ENCODE results near the gene ASPSCR1. TPM values are rescaled to one million over a fixed set of nuclear protein-coding genes. Genes with fewer than 3 reads are reported as not detected.

The ASPSCR1 gene
- total and polyA plus RNA-seq, 2 of the 13 experiments (the other 11 are each of a cell fraction or from before 2014, with no cell fraction given) = 274 to 314 TPM

DNA sequence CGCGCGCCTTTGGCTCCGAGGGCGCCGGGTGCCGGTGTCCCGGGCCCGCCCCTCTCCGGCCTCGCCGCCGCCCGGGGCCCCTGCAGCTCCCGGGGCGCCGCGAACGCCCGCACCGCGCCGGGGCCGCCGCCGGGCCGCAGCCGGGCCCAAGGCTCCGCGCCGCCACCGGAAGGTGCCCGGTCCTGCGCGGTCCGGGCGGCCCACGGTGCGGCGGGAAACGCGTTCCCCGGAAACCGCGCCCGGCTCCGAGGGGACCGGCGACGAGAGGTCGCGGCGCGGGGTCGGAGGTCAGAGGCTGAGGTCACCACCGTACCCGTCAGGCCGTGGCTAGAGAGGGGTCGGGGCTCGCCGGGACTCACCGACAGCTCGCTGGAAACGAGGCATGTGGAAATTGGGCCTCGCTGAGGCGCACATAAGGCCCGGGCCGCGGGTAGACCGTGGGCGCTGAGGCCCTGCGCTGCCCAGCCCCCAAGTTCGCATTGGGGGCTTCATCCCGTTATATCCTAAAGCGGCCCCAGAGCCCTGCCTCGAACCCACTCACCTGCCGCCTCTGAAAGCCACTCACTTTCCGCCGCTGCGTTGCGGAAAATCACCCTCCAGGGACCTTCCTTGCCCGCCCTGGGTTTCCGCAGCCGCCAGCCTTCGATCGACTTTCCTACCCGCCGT, 88.3 kb downstream of the ASPSCR1 start, which contains the start of gene DUS1L (continued):
- TF ChIP-seq, protein P1, sequence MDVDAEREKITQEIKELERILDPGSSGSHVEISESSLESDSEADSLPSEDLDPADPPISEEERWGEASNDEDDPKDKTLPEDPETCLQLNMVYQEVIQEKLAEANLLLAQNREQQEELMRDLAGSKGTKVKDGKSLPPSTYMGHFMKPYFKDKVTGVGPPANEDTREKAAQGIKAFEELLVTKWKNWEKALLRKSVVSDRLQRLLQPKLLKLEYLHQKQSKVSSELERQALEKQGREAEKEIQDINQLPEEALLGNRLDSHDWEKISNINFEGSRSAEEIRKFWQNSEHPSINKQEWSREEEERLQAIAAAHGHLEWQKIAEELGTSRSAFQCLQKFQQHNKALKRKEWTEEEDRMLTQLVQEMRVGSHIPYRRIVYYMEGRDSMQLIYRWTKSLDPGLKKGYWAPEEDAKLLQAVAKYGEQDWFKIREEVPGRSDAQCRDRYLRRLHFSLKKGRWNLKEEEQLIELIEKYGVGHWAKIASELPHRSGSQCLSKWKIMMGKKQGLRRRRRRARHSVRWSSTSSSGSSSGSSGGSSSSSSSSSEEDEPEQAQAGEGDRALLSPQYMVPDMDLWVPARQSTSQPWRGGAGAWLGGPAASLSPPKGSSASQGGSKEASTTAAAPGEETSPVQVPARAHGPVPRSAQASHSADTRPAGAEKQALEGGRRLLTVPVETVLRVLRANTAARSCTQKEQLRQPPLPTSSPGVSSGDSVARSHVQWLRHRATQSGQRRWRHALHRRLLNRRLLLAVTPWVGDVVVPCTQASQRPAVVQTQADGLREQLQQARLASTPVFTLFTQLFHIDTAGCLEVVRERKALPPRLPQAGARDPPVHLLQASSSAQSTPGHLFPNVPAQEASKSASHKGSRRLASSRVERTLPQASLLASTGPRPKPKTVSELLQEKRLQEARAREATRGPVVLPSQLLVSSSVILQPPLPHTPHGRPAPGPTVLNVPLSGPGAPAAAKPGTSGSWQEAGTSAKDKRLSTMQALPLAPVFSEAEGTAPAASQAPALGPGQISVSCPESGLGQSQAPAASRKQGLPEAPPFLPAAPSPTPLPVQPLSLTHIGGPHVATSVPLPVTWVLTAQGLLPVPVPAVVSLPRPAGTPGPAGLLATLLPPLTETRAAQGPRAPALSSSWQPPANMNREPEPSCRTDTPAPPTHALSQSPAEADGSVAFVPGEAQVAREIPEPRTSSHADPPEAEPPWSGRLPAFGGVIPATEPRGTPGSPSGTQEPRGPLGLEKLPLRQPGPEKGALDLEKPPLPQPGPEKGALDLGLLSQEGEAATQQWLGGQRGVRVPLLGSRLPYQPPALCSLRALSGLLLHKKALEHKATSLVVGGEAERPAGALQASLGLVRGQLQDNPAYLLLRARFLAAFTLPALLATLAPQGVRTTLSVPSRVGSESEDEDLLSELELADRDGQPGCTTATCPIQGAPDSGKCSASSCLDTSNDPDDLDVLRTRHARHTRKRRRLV (CRISPR knock-in tag; IDR thresholded peaks at IDR 0.05) = no peak
- TF ChIP-seq GFI1 (CRISPR knock-in tag; IDR thresholded peaks at IDR 0.05; ENCODE audit: borderline replicate concordance) = peak; percentile 76; the same call in 1 of the 2 replicates
- no peak for TF ChIP-seq TAF15 (IDR thresholded peaks at IDR 0.05; ENCODE audit: low read depth, low read length, poor library complexity, severe bottlenecking)
- TF ChIP-seq, protein P2, sequence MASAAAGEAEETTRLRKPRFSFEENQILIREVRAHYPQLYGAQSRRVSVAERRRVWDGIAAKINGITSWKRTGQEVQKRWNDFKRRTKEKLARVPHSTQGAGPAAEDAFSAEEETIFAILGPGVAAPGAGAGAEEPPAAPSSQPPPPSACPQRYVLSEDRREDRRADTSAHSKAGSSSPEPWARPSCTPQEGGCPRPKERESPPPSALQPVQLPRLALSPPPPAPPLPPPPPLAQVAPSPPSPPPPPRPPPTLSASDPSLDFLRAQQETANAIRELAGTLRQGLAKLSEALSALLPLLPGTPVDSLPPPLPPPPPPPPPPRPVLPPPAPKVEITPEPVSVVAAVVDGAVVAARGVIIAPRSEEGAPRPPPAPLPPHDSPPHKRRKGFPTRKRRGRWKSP (CRISPR knock-in tag; IDR thresholded peaks at IDR 0.05) = no peak; the same call in 1 of the 2 replicates
- TF ChIP-seq RXRA (CRISPR knock-in tag; IDR thresholded peaks at IDR 0.05) = peak; percentile 94
- TF ChIP-seq ZFP41 (CRISPR knock-in tag; IDR thresholded peaks at IDR 0.05; ENCODE audit: borderline replicate concordance) = no peak; the same call in 1 of the 2 replicates
- TF ChIP-seq PHF5A (CRISPR knock-in tag; IDR thresholded peaks at IDR 0.05; ENCODE audit: low read depth, unreplicated experiment) = peak; percentile 69
- TF ChIP-seq ZNF232 (CRISPR knock-in tag; IDR thresholded peaks at IDR 0.05; ENCODE audit: borderline replicate concordance) = no peak
- TF ChIP-seq TAF1 (CRISPR knock-in tag; IDR thresholded peaks at IDR 0.05) = peak; percentile 89
- no peak for TF ChIP-seq NFKB2 (CRISPR knock-in tag; IDR thresholded peaks at IDR 0.05; ENCODE audit: borderline replicate concordance)
- TF ChIP-seq, protein P3, sequence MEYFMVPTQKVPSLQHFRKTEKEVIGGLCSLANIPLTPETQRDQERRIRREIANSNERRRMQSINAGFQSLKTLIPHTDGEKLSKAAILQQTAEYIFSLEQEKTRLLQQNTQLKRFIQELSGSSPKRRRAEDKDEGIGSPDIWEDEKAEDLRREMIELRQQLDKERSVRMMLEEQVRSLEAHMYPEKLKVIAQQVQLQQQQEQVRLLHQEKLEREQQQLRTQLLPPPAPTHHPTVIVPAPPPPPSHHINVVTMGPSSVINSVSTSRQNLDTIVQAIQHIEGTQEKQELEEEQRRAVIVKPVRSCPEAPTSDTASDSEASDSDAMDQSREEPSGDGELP (IDR thresholded peaks at IDR 0.05; ENCODE audit: borderline replicate concordance, low read depth) = no peak; the same call in 1 of the 2 replicates
- TF ChIP-seq ZFYVE20 (CRISPR knock-in tag; IDR thresholded peaks at IDR 0.05; ENCODE audit: borderline replicate concordance, low read depth) = peak; percentile 93; the same call in 1 of the 2 replicates
- TF ChIP-seq ZNF207 (IDR thresholded peaks at IDR 0.05; ENCODE audit: borderline replicate concordance) = no peak
- TF ChIP-seq ZNF605 (CRISPR knock-in tag; IDR thresholded peaks at IDR 0.05) = no peak
- TF ChIP-seq, protein P4, sequence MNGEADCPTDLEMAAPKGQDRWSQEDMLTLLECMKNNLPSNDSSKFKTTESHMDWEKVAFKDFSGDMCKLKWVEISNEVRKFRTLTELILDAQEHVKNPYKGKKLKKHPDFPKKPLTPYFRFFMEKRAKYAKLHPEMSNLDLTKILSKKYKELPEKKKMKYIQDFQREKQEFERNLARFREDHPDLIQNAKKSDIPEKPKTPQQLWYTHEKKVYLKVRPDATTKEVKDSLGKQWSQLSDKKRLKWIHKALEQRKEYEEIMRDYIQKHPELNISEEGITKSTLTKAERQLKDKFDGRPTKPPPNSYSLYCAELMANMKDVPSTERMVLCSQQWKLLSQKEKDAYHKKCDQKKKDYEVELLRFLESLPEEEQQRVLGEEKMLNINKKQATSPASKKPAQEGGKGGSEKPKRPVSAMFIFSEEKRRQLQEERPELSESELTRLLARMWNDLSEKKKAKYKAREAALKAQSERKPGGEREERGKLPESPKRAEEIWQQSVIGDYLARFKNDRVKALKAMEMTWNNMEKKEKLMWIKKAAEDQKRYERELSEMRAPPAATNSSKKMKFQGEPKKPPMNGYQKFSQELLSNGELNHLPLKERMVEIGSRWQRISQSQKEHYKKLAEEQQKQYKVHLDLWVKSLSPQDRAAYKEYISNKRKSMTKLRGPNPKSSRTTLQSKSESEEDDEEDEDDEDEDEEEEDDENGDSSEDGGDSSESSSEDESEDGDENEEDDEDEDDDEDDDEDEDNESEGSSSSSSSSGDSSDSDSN (CRISPR knock-in tag; IDR thresholded peaks at IDR 0.05) = peak; percentile 83
- TF ChIP-seq, protein P5, sequence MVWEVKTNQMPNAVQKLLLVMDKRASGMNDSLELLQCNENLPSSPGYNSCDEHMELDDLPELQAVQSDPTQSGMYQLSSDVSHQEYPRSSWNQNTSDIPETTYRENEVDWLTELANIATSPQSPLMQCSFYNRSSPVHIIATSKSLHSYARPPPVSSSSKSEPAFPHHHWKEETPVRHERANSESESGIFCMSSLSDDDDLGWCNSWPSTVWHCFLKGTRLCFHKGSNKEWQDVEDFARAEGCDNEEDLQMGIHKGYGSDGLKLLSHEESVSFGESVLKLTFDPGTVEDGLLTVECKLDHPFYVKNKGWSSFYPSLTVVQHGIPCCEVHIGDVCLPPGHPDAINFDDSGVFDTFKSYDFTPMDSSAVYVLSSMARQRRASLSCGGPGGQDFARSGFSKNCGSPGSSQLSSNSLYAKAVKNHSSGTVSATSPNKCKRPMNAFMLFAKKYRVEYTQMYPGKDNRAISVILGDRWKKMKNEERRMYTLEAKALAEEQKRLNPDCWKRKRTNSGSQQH (CRISPR knock-in tag; IDR thresholded peaks at IDR 0.05; ENCODE audit: low read depth) = peak; percentile 97
- TF ChIP-seq HOXA5 (CRISPR knock-in tag; IDR thresholded peaks at IDR 0.05) = 0 out of 2 replicates have a peak, but pooled peaks have one; percentile 59
